ENCODE measurements around the gene BGN.

BGN gene

GRCh38 chrX:153502131-153502530 is 7.4 kb downstream of the BGN start:
- H3K27me3 ChIP-seq (replicated peaks) = no peaks in the 10 kb centered on the region
- no peak overlapping the region for H3K27ac ChIP-seq
- no peak overlapping the region for H3K4me3 ChIP-seq (ENCODE audit: low read depth, low read length)
- in situ Hi-C loops (cut with HindIII; ENCODE audit: low pct_ligation_motif_present, low sequenced_read_pairs) = no loop called here
- H3K36me3 ChIP-seq (replicated peaks) = peaks cover 3% of the 10 kb centered on the region
- no peak for TF ChIP-seq CTCF (IDR thresholded peaks at IDR 0.05; ENCODE audit: low read depth, low read length, missing control alignments)
- no peak for DNase-seq

GRCh38 chrX:153502796-153503195 is 8.0 kb downstream of the BGN start:
- Histone ChIP-seq H3K36me3 (replicated peaks) (peaks cover 7% of the 10 kb centered on the region), H3K27me3 (replicated peaks) (no peaks in the 10 kb centered on the region), H3K4me3 (ENCODE audit: low read depth, low read length) (no peak overlapping the region), H3K27ac (no peak overlapping the region)
- no peak for TF ChIP-seq CTCF (IDR thresholded peaks at IDR 0.05; ENCODE audit: low read depth, low read length, missing control alignments)
- DNase-seq = no peak
- in situ Hi-C loops (cut with HindIII; ENCODE audit: low pct_ligation_motif_present, low sequenced_read_pairs) = no loop called here

GRCh38 chrX:153504445-153505016 is 9.8 kb downstream of the BGN start:
- DNase-seq = no peak
- Histone ChIP-seq H3K36me3 (replicated peaks) (peaks cover 7% of the 10 kb centered on the region), H3K27me3 (replicated peaks) (no peaks in the 10 kb centered on the region), H3K4me3 (ENCODE audit: low read depth, low read length) (no peak overlapping the region), H3K27ac (no peak overlapping the region)
- TF ChIP-seq CTCF (IDR thresholded peaks at IDR 0.05; ENCODE audit: low read depth, low read length, missing control alignments) = no peak
- in situ Hi-C loops (cut with HindIII; ENCODE audit: low pct_ligation_motif_present, low sequenced_read_pairs) = no loop called here

GRCh38 chrX:153505361-153505760 is 10.6 kb downstream of the BGN start:
- DNase-seq = no peak
- no peak overlapping the region for H3K4me3 ChIP-seq (ENCODE audit: low read depth, low read length)
- TF ChIP-seq CTCF (IDR thresholded peaks at IDR 0.05; ENCODE audit: low read depth, low read length, missing control alignments) = no peak
- peaks cover 7% of the 10 kb centered on the region for H3K36me3 ChIP-seq (replicated peaks)
- no peak overlapping the region for H3K27ac ChIP-seq
- in situ Hi-C loops (cut with HindIII; ENCODE audit: low pct_ligation_motif_present, low sequenced_read_pairs) = no loop called here
- no peaks in the 10 kb centered on the region for H3K27me3 ChIP-seq (replicated peaks)

- DNase-seq = peak; percentile 54
- peaks cover 7% of the 10 kb centered on the region for H3K36me3 ChIP-seq (replicated peaks)
- TF ChIP-seq CTCF (IDR thresholded peaks at IDR 0.05; ENCODE audit: low read depth, low read length, missing control alignments) = peak; percentile 83
- no peak overlapping the region for H3K4me3 ChIP-seq (ENCODE audit: low read depth, low read length)
- H3K27ac ChIP-seq = no peak overlapping the region
- in situ Hi-C loops (cut with HindIII; ENCODE audit: low pct_ligation_motif_present, low sequenced_read_pairs) = no loop called here
- no peaks in the 10 kb centered on the region for H3K27me3 ChIP-seq (replicated peaks)
Measured at GRCh38 chrX:153507484-153508178, 12.9 kb downstream of the BGN start.

GRCh38 chrX:153509592-153509991 is 14.8 kb downstream of the BGN start:
- no peak for TF ChIP-seq CTCF (IDR thresholded peaks at IDR 0.05; ENCODE audit: low read depth, low read length, missing control alignments)
- Histone ChIP-seq H3K27ac (no peak overlapping the region), H3K4me3 (ENCODE audit: low read depth, low read length) (no peak overlapping the region), H3K36me3 (replicated peaks) (peaks cover 7% of the 10 kb centered on the region), H3K27me3 (replicated peaks) (no peaks in the 10 kb centered on the region)
- DNase-seq = no peak
- in situ Hi-C loops (cut with HindIII; ENCODE audit: low pct_ligation_motif_present, low sequenced_read_pairs) = no loop called here

All from brain microvascular endothelial cell (primary cell).